Colonic mucosa (tissue), 4 donors: ENCODE results near the gene IL1RAPL1. TPM values are rescaled to one million over a fixed set of nuclear protein-coding genes. Genes with fewer than 3 reads are reported as not detected.

Source experiments
- DNase-seq: peaks from one replicate; pipeline ENCODE4 v3.0.0-alpha.2; 2020
- H3K27ac ChIP-seq: fragments of 200-600 bp; one replicate; pipeline ENCODE4 v1.8.0; 2021
- H3K27me3 ChIP-seq: fragments of 200-600 bp; one replicate; pipeline ENCODE4 v1.8.0; 2021
- H3K36me3 ChIP-seq: fragments of 200-600 bp; one replicate; pipeline ENCODE4 v1.8.0; 2021
- H3K4me1 ChIP-seq: fragments of 200-600 bp; one replicate; pipeline ENCODE4 v1.8.0; 2021; ENCODE audit warnings: mild to moderate bottlenecking
- H3K4me3 ChIP-seq: fragments of 200-600 bp; one replicate; pipeline ENCODE4 v1.8.0; 2021
- H3K9ac ChIP-seq, 2 donors: one replicate each; pipeline ENCODE4 v1.7.0; 2013; ENCODE audit warnings: control low read depth in 2 of 2, low read depth in 2 of 2, low read length in 2 of 2
- H3K9me3 ChIP-seq: fragments of 200-600 bp; one replicate; pipeline ENCODE4 v1.8.0; 2021
- intact Hi-C: fragments of 100-400 bp; cut with DNase I; formaldehyde crosslinking; loops from one replicate; pipeline ENCODE4 v1.14.1; 2022
- total RNA-seq, 2 donors: library from RNA; stranded (reverse); fragmentation: NEBNext Ultra II Directional in 1 of 2; extraction: Animal tissue kit (Norgen Biotek cat#: 25700) in 1 of 2; gene quantifications; one replicate each; pipeline ENCODE4 v1.2.1, GENCODE V29; 2021
- TF ChIP-seq, protein P1 (sequence below): fragments of 200-600 bp; IDR thresholded peaks from one replicate; pipeline ENCODE4 v1.8.0; 2022; ENCODE audit warnings: antibody characterized with exemption, mild to moderate bottlenecking
- donor health status: healthy.
- donor health status: DM: no; HTN: no; CAD: no.
- donor health status: DM: no; HTN: no; CAD: no.

The IL1RAPL1 gene
- total RNA-seq, 2 donors from 2014 or later: 0.10 to 0.24 TPM

GRCh38 chrX:29913647-29914046, 1326.4 kb downstream of the IL1RAPL1 start:
- Histone ChIP-seq H3K27me3 (no peaks in the 10 kb centered on the region), H3K4me3 (no peak overlapping the region), H3K36me3 (no peaks in the 10 kb centered on the region), H3K9ac (no peak overlapping the region), H3K9me3 (no peaks in the 10 kb centered on the region), H3K4me1 (no peaks in the 10 kb centered on the region), H3K27ac (no peak overlapping the region)
- intact Hi-C loops: no loop called here
- TF ChIP-seq, protein P1, sequence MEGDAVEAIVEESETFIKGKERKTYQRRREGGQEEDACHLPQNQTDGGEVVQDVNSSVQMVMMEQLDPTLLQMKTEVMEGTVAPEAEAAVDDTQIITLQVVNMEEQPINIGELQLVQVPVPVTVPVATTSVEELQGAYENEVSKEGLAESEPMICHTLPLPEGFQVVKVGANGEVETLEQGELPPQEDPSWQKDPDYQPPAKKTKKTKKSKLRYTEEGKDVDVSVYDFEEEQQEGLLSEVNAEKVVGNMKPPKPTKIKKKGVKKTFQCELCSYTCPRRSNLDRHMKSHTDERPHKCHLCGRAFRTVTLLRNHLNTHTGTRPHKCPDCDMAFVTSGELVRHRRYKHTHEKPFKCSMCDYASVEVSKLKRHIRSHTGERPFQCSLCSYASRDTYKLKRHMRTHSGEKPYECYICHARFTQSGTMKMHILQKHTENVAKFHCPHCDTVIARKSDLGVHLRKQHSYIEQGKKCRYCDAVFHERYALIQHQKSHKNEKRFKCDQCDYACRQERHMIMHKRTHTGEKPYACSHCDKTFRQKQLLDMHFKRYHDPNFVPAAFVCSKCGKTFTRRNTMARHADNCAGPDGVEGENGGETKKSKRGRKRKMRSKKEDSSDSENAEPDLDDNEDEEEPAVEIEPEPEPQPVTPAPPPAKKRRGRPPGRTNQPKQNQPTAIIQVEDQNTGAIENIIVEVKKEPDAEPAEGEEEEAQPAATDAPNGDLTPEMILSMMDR: no peak
- no peak for DNase-seq

- Histone ChIP-seq H3K4me3 (no peak overlapping the region), H3K9me3 (no peaks in the 10 kb centered on the region), H3K4me1 (no peaks in the 10 kb centered on the region), H3K27me3 (no peaks in the 10 kb centered on the region), H3K9ac (no peak overlapping the region), H3K36me3 (no peaks in the 10 kb centered on the region), H3K27ac (no peak overlapping the region)
- TF ChIP-seq, protein P1: no peak
- intact Hi-C loops: no loop called here
- no peak for DNase-seq
Measured at GRCh38 chrX:29922607-29923006, 1335.4 kb downstream of the IL1RAPL1 start.

DNA sequence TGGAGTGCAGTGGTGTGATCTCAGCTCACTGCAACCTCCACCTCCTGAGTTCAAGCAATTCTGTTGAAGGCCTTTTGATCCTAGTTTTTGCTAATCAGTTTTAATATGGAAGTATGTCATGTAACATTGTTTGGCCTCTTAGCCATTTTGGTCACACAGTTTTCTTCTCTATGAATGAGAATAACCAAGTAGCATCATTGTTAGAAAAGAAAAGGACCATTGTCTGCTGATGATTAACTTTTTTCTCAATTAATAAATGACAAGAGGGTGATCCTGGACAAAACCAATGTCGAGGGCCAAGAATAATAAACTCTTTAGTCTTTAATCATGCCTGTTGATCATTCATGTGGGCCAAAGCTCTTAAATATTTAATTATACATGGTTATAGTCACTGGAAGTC, 1338.8 kb downstream of the IL1RAPL1 start:
- H3K4me3 ChIP-seq: no peak overlapping the region
- no peaks in the 10 kb centered on the region for H3K4me1 ChIP-seq
- no peaks in the 10 kb centered on the region for H3K36me3 ChIP-seq
- DNase-seq: no peak
- no peaks in the 10 kb centered on the region for H3K27me3 ChIP-seq
- no peak overlapping the region for H3K27ac ChIP-seq
- H3K9me3 ChIP-seq: no peaks in the 10 kb centered on the region
- intact Hi-C loops: no loop called here
- no peak overlapping the region for H3K9ac ChIP-seq
- TF ChIP-seq, protein P1: no peak

- intact Hi-C loops: no loop called here
- Histone ChIP-seq H3K9me3 (no peaks in the 10 kb centered on the region), H3K4me1 (no peaks in the 10 kb centered on the region), H3K36me3 (no peaks in the 10 kb centered on the region), H3K4me3 (no peak overlapping the region), H3K27me3 (no peaks in the 10 kb centered on the region), H3K27ac (no peak overlapping the region), H3K9ac (no peak overlapping the region)
- TF ChIP-seq, protein P1: no peak
- DNase-seq: no peak
Measured at GRCh38 chrX:29926659-29927058, 1339.4 kb downstream of the IL1RAPL1 start.

GRCh38 chrX:29935455-29935854, 1348.2 kb downstream of the IL1RAPL1 start:
- no peak for DNase-seq
- H3K9me3 ChIP-seq: no peaks in the 10 kb centered on the region
- H3K4me3 ChIP-seq: no peak overlapping the region
- intact Hi-C loops: no loop called here
- TF ChIP-seq, protein P1: no peak
- no peaks in the 10 kb centered on the region for H3K27me3 ChIP-seq
- no peak overlapping the region for H3K9ac ChIP-seq
- H3K36me3 ChIP-seq: no peaks in the 10 kb centered on the region
- no peak overlapping the region for H3K27ac ChIP-seq
- H3K4me1 ChIP-seq: no peaks in the 10 kb centered on the region

DNA sequence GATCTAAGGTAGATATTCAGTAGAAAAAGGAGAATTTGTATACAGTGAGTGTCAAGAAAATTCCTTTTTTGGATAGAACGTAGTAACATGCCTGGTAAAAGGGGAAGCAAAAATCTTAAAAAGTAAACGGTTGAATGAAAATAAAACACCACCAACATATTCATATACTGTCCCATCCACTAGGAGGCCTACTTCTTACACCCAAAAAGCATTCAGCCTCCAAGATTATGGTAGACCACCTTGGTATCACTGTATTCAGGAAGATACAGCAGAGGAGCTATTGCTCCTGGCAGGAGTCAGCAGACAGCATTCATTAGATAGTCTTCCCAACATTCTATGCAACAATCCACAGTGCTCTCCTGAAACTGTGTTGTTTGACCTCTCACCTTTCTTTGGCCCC, 1353.5 kb downstream of the IL1RAPL1 start:
- DNase-seq: no peak
- Histone ChIP-seq H3K9me3 (no peaks in the 10 kb centered on the region), H3K27me3 (no peaks in the 10 kb centered on the region), H3K4me3 (no peak overlapping the region), H3K4me1 (no peaks in the 10 kb centered on the region), H3K9ac (no peak overlapping the region), H3K36me3 (no peaks in the 10 kb centered on the region), H3K27ac (no peak overlapping the region)
- TF ChIP-seq, protein P1: no peak
- intact Hi-C loops: no loop called here
